ENCODE measurements around the gene PSMD11. TPM values are rescaled to one million over a fixed set of nuclear protein-coding genes. Genes with fewer than 3 reads are reported as not detected.

The PSMD11 gene
- total RNA-seq, 1 donor from 2014 or later: 129 TPM

- Histone ChIP-seq H3K27me3 (ENCODE audit: insufficient read depth, low read length) (no peaks in the 10 kb centered on the region), H3K9me3 (ENCODE audit: insufficient read depth, low read depth, low read length) (no peaks in the 10 kb centered on the region), H3K9ac (ENCODE audit: low read length) (no peak overlapping the region), H3K4me2 (ENCODE audit: low read length) (no peak overlapping the region), H3K4me3 (ENCODE audit: insufficient read depth, low read depth, low read length) (no peak overlapping the region), H4K20me1 (ENCODE audit: insufficient read depth, low read length) (peaks cover 78% of the 10 kb centered on the region), H3K4me1 (ENCODE audit: insufficient read depth, low read length) (no peaks in the 10 kb centered on the region), H3K36me3 (ENCODE audit: insufficient read depth, low read length) (peaks cover 39% of the 10 kb centered on the region), H2AFZ (ENCODE audit: low read depth, low read length) (no peak overlapping the region), H3K27ac (ENCODE audit: low read depth, low read length) (no peak overlapping the region), H3K79me2 (ENCODE audit: insufficient read depth, low read length) (peaks cover 76% of the 10 kb centered on the region)
- Mint-ChIP-seq H3K4me3 (ENCODE audit: unreplicated experiment) (no peak overlapping the region), H3K9me3 (ENCODE audit: unreplicated experiment) (no peaks in the 10 kb centered on the region), H3K27me3 (ENCODE audit: low read depth, unreplicated experiment) (no peaks in the 10 kb centered on the region), H3K4me1 (ENCODE audit: low read depth, unreplicated experiment) (peaks cover 9% of the 10 kb centered on the region), H3K36me3 (ENCODE audit: low read depth, unreplicated experiment) (peaks cover 13% of the 10 kb centered on the region), H3K27ac (ENCODE audit: unreplicated experiment) (no peak overlapping the region)
- FAIRE-seq: no peak
- DNase-seq (ENCODE audit: low read depth): no peak
- TF ChIP-seq EZH2 (IDR thresholded peaks at IDR 0.05; ENCODE audit: insufficient read depth, low read length): no peak
- TF ChIP-seq, protein P1, sequence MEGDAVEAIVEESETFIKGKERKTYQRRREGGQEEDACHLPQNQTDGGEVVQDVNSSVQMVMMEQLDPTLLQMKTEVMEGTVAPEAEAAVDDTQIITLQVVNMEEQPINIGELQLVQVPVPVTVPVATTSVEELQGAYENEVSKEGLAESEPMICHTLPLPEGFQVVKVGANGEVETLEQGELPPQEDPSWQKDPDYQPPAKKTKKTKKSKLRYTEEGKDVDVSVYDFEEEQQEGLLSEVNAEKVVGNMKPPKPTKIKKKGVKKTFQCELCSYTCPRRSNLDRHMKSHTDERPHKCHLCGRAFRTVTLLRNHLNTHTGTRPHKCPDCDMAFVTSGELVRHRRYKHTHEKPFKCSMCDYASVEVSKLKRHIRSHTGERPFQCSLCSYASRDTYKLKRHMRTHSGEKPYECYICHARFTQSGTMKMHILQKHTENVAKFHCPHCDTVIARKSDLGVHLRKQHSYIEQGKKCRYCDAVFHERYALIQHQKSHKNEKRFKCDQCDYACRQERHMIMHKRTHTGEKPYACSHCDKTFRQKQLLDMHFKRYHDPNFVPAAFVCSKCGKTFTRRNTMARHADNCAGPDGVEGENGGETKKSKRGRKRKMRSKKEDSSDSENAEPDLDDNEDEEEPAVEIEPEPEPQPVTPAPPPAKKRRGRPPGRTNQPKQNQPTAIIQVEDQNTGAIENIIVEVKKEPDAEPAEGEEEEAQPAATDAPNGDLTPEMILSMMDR (IDR thresholded peaks at IDR 0.05; ENCODE audit: insufficient read depth, low read depth, low read length): no peak
Observed at GRCh38 chr17:32460054-32460453, 15.7 kb downstream of the PSMD11 start.

- no peak overlapping the region for H3K4me2 ChIP-seq (ENCODE audit: low read length)
- TF ChIP-seq, protein P1 (IDR thresholded peaks at IDR 0.05; ENCODE audit: insufficient read depth, low read depth, low read length): no peak
- TF ChIP-seq EZH2 (IDR thresholded peaks at IDR 0.05; ENCODE audit: insufficient read depth, low read length): no peak
- Mint-ChIP-seq H3K9me3 (ENCODE audit: unreplicated experiment) (no peaks in the 10 kb centered on the region), H3K27me3 (ENCODE audit: low read depth, unreplicated experiment) (no peaks in the 10 kb centered on the region), H3K4me3 (ENCODE audit: unreplicated experiment) (no peak overlapping the region), H3K36me3 (ENCODE audit: low read depth, unreplicated experiment) (peaks cover 11% of the 10 kb centered on the region), H3K4me1 (ENCODE audit: low read depth, unreplicated experiment) (peaks cover 9% of the 10 kb centered on the region), H3K27ac (ENCODE audit: unreplicated experiment) (no peak overlapping the region)
- peaks cover 67% of the 10 kb centered on the region for H3K79me2 ChIP-seq (ENCODE audit: insufficient read depth, low read length)
- DNase-seq (ENCODE audit: low read depth) (no peak), FAIRE-seq (no peak)
- H3K4me1 ChIP-seq (ENCODE audit: insufficient read depth, low read length): no peaks in the 10 kb centered on the region
- peaks cover 38% of the 10 kb centered on the region for H3K36me3 ChIP-seq (ENCODE audit: insufficient read depth, low read length)
- H3K9ac ChIP-seq (ENCODE audit: low read length): no peak overlapping the region
- no peak overlapping the region for H2AFZ ChIP-seq (ENCODE audit: low read depth, low read length)
- no peak overlapping the region for H3K4me3 ChIP-seq (ENCODE audit: insufficient read depth, low read depth, low read length)
- H3K9me3 ChIP-seq (ENCODE audit: insufficient read depth, low read depth, low read length): no peaks in the 10 kb centered on the region
- no peaks in the 10 kb centered on the region for H3K27me3 ChIP-seq (ENCODE audit: insufficient read depth, low read length)
- no peak overlapping the region for H3K27ac ChIP-seq (ENCODE audit: low read depth, low read length)
- H4K20me1 ChIP-seq (ENCODE audit: insufficient read depth, low read length): peaks cover 78% of the 10 kb centered on the region
Observed at GRCh38 chr17:32461498-32461852, 17.2 kb downstream of the PSMD11 start.

- H3K27ac Mint-ChIP-seq (ENCODE audit: unreplicated experiment): no peak overlapping the region
- H3K27ac ChIP-seq (ENCODE audit: low read depth, low read length): no peak overlapping the region
Observed at GRCh38 chr17:32461853-32462617, 17.7 kb downstream of the PSMD11 start.

More at GRCh38 chr17:32461853-32462617, 17.7 kb downstream of the PSMD11 start:
- Histone ChIP-seq H3K4me2 (ENCODE audit: low read length) (no peak overlapping the region), H4K20me1 (ENCODE audit: insufficient read depth, low read length) (peaks cover 80% of the 10 kb centered on the region), H3K4me3 (ENCODE audit: insufficient read depth, low read depth, low read length) (no peak overlapping the region), H2AFZ (ENCODE audit: low read depth, low read length) (no peak overlapping the region), H3K9me3 (ENCODE audit: insufficient read depth, low read depth, low read length) (no peaks in the 10 kb centered on the region), H3K27me3 (ENCODE audit: insufficient read depth, low read length) (no peaks in the 10 kb centered on the region), H3K79me2 (ENCODE audit: insufficient read depth, low read length) (peaks cover 63% of the 10 kb centered on the region), H3K36me3 (ENCODE audit: insufficient read depth, low read length) (peaks cover 36% of the 10 kb centered on the region), H3K9ac (ENCODE audit: low read length) (no peak overlapping the region), H3K4me1 (ENCODE audit: insufficient read depth, low read length) (no peaks in the 10 kb centered on the region)
- FAIRE-seq (no peak), DNase-seq (ENCODE audit: low read depth) (peak; percentile 36)
- Mint-ChIP-seq H3K27me3 (ENCODE audit: low read depth, unreplicated experiment) (no peaks in the 10 kb centered on the region), H3K36me3 (ENCODE audit: low read depth, unreplicated experiment) (peaks cover 11% of the 10 kb centered on the region), H3K9me3 (ENCODE audit: unreplicated experiment) (no peaks in the 10 kb centered on the region), H3K4me3 (ENCODE audit: unreplicated experiment) (no peak overlapping the region), H3K4me1 (ENCODE audit: low read depth, unreplicated experiment) (peaks cover 9% of the 10 kb centered on the region)
- TF ChIP-seq, protein P1 (IDR thresholded peaks at IDR 0.05; ENCODE audit: insufficient read depth, low read depth, low read length): peak; percentile 76
- no peak for TF ChIP-seq EZH2 (IDR thresholded peaks at IDR 0.05; ENCODE audit: insufficient read depth, low read length)
